ENCODE results near the gene BCO2.
A peak's percentile ranks its signal among the peaks of the same experiment; 100 is the strongest.

The BCO2 gene

GRCh38 chr11:112210890-112211289, 35.6 kb downstream of the BCO2 start:
- no peak for TF ChIP-seq REST (IDR thresholded peaks at IDR 0.05; ENCODE audit: insufficient replicate concordance, low read depth)
- no peak for TF ChIP-seq POLR2AphosphoS5 (IDR thresholded peaks at IDR 0.05; ENCODE audit: low read depth)
- no peak for TF ChIP-seq SPI1 (IDR thresholded peaks at IDR 0.05; ENCODE audit: borderline replicate concordance, low read depth)
- no peaks in the 10 kb centered on the region for H3K27me3 ChIP-seq (ENCODE audit: insufficient read depth, poor library complexity, severe bottlenecking)
- H3K27ac ChIP-seq (replicated peaks), result no peak overlapping the region
- H3K4me3 ChIP-seq (replicated peaks; ENCODE audit: insufficient read depth, low read length), result no peak overlapping the region
- DNase-seq (ENCODE audit: low read depth in 1 of 2, low spot score in 1 of 2), result no peak

- Histone ChIP-seq H3K27ac (replicated peaks) (no peak overlapping the region), H3K27me3 (ENCODE audit: insufficient read depth, poor library complexity, severe bottlenecking) (no peaks in the 10 kb centered on the region), H3K4me3 (replicated peaks; ENCODE audit: insufficient read depth, low read length) (no peak overlapping the region)
- peak in 1 of 2 experiments; percentile 21 for DNase-seq (ENCODE audit: low read depth in 1 of 2, low spot score in 1 of 2)
- TF ChIP-seq GABPA (IDR thresholded peaks at IDR 0.05; ENCODE audit: low read depth), result no peak
- no peak for TF ChIP-seq CTCF (IDR thresholded peaks at IDR 0.05; ENCODE audit: insufficient read depth, low read length)
- TF ChIP-seq REST (IDR thresholded peaks at IDR 0.05; ENCODE audit: insufficient replicate concordance, low read depth), result no peak
- no peak for TF ChIP-seq SPI1 (IDR thresholded peaks at IDR 0.05; ENCODE audit: borderline replicate concordance, low read depth)
- no peak for TF ChIP-seq POLR2AphosphoS5 (IDR thresholded peaks at IDR 0.05; ENCODE audit: low read depth)
Observed at GRCh38 chr11:112211536-112211935, 36.2 kb downstream of the BCO2 start.

GRCh38 chr11:112212290-112212689, 37.0 kb downstream of the BCO2 start:
- no peak for DNase-seq (ENCODE audit: low read depth in 1 of 2, low spot score in 1 of 2)

More at GRCh38 chr11:112212290-112212689, 37.0 kb downstream of the BCO2 start:
- Histone ChIP-seq H3K27ac (replicated peaks) (peak overlapping the region; percentile 8; the same call in 1 of the 2 replicates), H3K4me3 (replicated peaks; ENCODE audit: insufficient read depth, low read length) (no peak overlapping the region), H3K27me3 (ENCODE audit: insufficient read depth, poor library complexity, severe bottlenecking) (no peaks in the 10 kb centered on the region)
- TF ChIP-seq REST (IDR thresholded peaks at IDR 0.05; ENCODE audit: insufficient replicate concordance, low read depth), result no peak
- TF ChIP-seq POLR2AphosphoS5 (IDR thresholded peaks at IDR 0.05; ENCODE audit: low read depth), result no peak
- TF ChIP-seq SPI1 (IDR thresholded peaks at IDR 0.05; ENCODE audit: borderline replicate concordance, low read depth), result no peak
